GM21381 (cell line): ENCODE data around the gene UBE4B.

Source experiments
- ATAC-seq: cut with Tn5 transposase; IDR thresholded peaks from one replicate; pipeline ENCODE4 v1.9.1; 2021; ENCODE audit warnings: mild to moderate bottlenecking, moderate library complexity; ENCODE audit not compliant: unreplicated experiment

Gene UBE4B

GRCh38 chr1:10108948-10109708 lies 76.4 kb downstream of the UBE4B start:
- ATAC-seq = no peak

- no peak for ATAC-seq
These were observed 80.7 kb downstream of the UBE4B start for GRCh38 chr1:10113501-10113900.

GRCh38 chr1:10114746-10115145 lies 82.0 kb downstream of the UBE4B start:
- ATAC-seq = no peak

- no peak for ATAC-seq
These were observed 84.4 kb downstream of the UBE4B start for GRCh38 chr1:10117132-10117531.

- ATAC-seq = no peak
These were observed 85.1 kb downstream of the UBE4B start for GRCh38 chr1:10117865-10118264.

GRCh38 chr1:10121688-10122087 lies 88.9 kb downstream of the UBE4B start:
- ATAC-seq = no peak

- ATAC-seq = no peak
These were observed 90.2 kb downstream of the UBE4B start for GRCh38 chr1:10122926-10123325.

GRCh38 chr1:10128101-10128765 lies 95.5 kb downstream of the UBE4B start:
- ATAC-seq = no peak

- no peak for ATAC-seq
These were observed 99.6 kb downstream of the UBE4B start for GRCh38 chr1:10132316-10132715.

- no peak for ATAC-seq
These were observed 100.1 kb downstream of the UBE4B start for GRCh38 chr1:10132852-10133251.

- ATAC-seq = no peak
These were observed 108.2 kb downstream of the UBE4B start for GRCh38 chr1:10140981-10141380.

GRCh38 chr1:10143961-10144485 lies 111.3 kb downstream of the UBE4B start:
- no peak for ATAC-seq

GRCh38 chr1:10146391-10146790 lies 113.6 kb downstream of the UBE4B start:
- ATAC-seq = no peak

- no peak for ATAC-seq
These were observed 116.5 kb downstream of the UBE4B start for GRCh38 chr1:10149231-10149630.

- no peak for ATAC-seq
These were observed 120.0 kb downstream of the UBE4B start for GRCh38 chr1:10152709-10153284.

- no peak for ATAC-seq
These were observed 122.4 kb downstream of the UBE4B start for GRCh38 chr1:10155087-10155712.

- no peak for ATAC-seq
These were observed 127.4 kb downstream of the UBE4B start for GRCh38 chr1:10160173-10160572.

- ATAC-seq = no peak
These were observed 128.2 kb downstream of the UBE4B start for GRCh38 chr1:10160907-10161490.

- no peak for ATAC-seq
These were observed 129.0 kb downstream of the UBE4B start for GRCh38 chr1:10161541-10162290.

- no peak for ATAC-seq
These were observed 136.3 kb downstream of the UBE4B start for GRCh38 chr1:10168912-10169514.
